GM19238 (cell line): Measurements from ENCODE around the gene CFAP61.

ENCODE experiments used
- DNase-seq: peaks from one replicate; pipeline ENCODE4 v3.0.0; 2011; ENCODE audit warnings: low spot score; ENCODE audit not compliant: insufficient read length

The CFAP61 gene

GRCh38 chr20:20271271-20271670 lies 218.9 kb downstream of the CFAP61 start:
- no peak for DNase-seq

DNA sequence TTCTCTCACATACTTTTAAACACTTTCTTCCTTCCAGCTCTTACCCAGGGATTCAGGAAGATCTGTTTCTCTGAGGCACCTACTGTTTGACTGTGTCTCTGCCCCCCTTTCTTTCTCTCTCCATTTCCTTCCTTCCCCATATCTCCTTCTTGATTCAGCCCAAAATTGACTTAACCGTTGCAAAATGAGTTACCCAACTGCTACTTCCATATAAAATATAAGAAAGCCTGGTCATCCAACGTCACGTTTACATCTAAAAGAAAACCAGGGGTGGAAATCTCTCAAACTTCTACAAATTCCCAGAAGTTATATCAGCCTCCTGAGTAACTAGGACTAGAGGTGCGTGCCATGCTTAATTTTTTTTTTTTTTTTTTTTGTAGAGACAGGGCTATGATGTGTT lies 220.4 kb downstream of the CFAP61 start:
- DNase-seq = no peak

GRCh38 chr20:20273286-20273685 lies 221.0 kb downstream of the CFAP61 start:
- no peak for DNase-seq

- DNase-seq = no peak
These were observed 222.5 kb downstream of the CFAP61 start for GRCh38 chr20:20274821-20275220.

DNA sequence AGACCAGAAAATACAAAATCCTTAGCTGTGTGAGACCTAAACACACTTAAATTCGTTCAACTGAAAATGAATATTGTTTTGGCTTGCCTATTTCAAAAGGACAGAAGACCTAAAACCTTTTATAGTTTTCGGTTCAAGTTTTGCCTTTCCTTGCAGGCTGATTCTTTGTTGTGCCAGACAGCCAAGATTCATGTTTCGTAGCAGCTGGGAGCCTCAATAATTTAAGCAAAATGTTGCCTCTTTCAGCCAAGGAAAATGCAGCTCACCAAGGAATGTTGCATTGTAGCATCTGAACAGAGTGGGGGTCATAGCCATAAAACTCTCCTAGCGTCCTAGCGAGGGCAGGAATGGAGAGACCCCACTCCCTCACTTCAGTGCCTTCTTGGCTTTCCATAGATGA lies 223.3 kb downstream of the CFAP61 start:
- no peak for DNase-seq

DNA sequence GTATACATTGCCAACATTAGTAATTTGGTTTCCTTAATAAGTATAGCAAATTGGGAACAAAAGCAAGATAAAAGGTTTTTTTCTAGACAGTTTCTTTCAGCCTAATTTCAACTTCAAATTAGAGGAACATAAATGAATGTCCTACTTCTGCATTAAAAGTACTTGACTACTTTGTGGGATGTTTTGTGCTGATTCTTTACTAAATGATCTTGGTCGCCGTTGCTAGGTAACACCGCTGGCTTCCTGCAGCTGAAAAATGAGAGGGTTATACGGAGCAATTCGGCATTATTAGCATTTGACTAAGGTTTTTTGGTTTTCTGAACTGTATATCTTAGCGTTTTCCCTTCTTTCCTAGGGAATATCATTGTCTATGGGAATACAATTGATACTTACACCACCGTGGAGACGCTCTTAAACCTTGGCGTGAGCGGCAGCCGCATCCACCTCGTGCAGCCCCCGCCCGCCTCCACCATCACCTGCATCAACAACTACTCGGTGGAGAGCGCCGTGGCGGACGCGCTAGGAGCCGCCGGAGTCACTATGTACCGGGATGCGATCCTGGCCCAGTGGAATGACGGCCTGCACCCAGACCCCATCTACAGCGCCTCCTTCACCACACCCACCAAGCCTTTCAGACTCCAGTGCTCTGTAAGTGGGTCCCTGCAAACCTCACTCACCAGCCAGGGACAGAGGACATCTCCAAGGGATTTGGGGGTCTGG lies 224.6 kb downstream of the CFAP61 start:
- DNase-seq = no peak

GRCh38 chr20:20277894-20278335 lies 225.6 kb downstream of the CFAP61 start:
- DNase-seq = no peak

DNA sequence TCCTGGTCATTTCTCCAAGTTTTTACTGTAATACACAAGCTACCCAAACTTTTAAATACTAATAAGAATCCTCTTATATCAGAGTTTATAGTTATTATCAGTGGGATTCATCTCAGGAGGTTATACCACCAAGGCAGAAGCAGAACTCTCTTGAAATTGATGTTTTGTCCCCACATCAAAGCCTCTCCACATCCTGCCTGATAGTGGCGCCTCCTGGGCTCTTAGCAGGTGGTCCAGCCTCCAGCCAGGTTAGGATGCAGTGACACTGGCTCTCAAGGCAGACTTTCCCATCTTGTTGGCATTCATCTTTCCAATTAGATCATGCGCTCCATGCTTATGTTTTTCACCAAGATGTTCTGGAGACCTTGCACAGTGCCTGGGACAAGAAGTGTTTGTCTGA lies 233.7 kb downstream of the CFAP61 start:
- no peak for DNase-seq

GRCh38 chr20:20289331-20289730 lies 237.0 kb downstream of the CFAP61 start:
- no peak for DNase-seq

- no peak for DNase-seq
These were observed 240.1 kb downstream of the CFAP61 start for GRCh38 chr20:20292472-20292871.

- DNase-seq = no peak
These were observed 240.8 kb downstream of the CFAP61 start for GRCh38 chr20:20293141-20293540.

GRCh38 chr20:20293691-20294385 lies 241.5 kb downstream of the CFAP61 start:
- no peak for DNase-seq

DNA sequence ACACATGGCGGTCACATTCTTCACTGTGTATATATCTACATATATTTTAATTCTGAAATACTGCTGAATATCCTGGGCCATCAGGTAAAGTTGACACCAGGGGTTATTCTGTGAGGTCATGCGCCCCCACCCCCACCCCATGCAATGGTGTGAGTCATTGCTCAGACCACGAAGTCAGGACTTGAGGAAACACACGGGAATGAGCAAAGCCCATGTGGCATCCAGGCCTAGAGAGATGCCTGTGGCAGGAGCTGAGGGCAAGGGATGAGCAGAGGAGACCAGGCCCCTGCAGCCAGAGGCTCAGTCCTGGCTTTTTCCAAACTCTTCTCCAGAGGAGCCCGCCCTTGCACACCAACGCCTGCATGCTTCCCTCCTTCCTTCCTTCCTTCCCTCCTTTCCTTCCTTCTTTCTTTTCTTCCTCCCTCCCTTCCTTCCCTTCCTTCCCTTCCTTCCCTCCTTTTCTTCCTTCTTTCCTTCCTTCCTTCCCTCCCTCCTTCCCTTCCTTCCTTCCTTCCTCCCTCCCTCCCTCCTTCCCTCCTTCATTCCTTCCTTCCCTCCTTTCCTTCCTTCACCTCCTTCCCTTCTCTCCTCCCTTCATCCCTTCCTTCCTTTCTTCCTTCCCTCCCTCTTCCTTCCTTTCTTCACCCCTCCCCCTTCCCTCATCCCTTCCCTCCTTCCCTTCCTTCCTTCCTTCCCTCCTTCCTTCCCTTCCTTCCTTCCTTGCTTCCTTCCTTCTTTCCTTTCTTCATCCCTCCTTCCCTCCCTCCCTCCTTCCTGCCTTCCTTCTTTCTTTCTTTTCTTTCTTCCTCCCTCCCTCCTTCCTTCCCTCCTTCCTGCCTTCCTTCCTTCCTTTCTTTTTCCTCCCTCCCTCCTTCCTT lies 243.5 kb downstream of the CFAP61 start:
- no peak for DNase-seq

- DNase-seq = no peak
These were observed 244.8 kb downstream of the CFAP61 start for GRCh38 chr20:20297181-20297580.

DNA sequence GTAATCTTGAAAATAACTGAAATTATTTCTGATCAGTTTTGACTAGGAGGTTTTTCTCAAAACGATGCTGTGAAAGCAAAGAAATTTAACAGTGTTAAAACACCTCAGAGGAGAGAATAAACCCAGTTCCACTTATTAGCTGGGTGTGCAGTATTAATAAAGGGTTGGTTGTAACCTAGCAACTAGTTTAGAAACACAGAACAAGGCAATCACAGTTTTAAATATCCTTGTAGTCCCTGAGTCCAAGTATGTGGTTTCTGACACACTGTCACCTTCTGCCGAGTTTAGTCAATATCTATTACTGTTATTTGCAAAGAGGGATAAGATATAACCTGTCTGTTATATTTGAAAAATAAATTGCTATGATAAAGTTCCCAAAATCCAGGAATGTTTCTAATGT lies 245.4 kb downstream of the CFAP61 start:
- no peak for DNase-seq

GRCh38 chr20:20299904-20300303 lies 247.6 kb downstream of the CFAP61 start:
- no peak for DNase-seq

- no peak for DNase-seq
These were observed 251.0 kb downstream of the CFAP61 start for GRCh38 chr20:20303320-20303719.

GRCh38 chr20:20303742-20304141 lies 251.4 kb downstream of the CFAP61 start:
- DNase-seq = no peak

- DNase-seq = no peak
These were observed 252.6 kb downstream of the CFAP61 start for GRCh38 chr20:20304942-20305341.

DNA sequence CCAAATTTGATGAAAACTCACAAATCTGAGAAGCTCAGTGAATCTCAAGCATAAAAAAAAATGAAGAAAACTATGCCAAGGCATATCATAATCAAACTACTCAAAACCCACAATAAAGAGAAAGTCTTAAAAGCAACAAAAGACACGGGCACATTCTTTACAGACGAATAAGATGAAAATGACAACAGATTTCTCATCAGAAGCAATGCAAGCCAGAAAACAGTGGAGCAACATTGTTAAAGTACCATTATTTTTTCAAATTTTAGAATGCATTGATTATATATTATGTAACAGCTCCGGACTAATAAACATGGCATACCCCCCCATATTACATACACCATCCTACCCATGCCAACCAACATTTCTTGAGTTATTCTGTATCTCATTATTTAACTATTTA lies 260.2 kb downstream of the CFAP61 start:
- no peak for DNase-seq

DNA sequence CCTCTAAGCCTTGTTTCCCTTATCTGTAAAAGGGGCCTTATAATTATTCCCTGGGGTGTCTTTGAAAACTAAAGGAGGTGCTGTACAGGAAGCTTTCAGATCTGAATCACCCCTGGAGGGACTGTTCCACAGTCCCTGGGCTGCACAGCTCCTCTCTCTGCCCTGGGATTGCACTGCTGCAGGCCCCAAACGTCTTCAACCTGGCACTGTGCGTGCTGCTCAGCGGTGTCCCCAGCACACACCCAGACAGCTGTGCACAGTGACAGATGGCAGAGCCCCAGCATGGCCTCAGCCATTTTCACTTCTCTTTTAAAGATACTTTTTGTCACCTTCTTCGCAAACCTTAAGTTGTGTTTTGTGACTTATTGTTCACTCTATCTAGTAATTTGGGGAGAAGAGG lies 264.9 kb downstream of the CFAP61 start:
- DNase-seq = peak; percentile 25
